HepG2 (cell line): ENCODE measurements around the gene CHPF. TPM values are rescaled to one million over a fixed set of nuclear protein-coding genes. Genes with fewer than 3 reads are reported as not detected.

Experiments
- AHR ChIP-seq: IDR thresholded peaks from 2 replicates; pipeline ENCODE4 v1.6.1; 2018; ENCODE audit warnings: missing genetic modification reagents, missing compliant biosample characterization
- ATF7-NPFF ChIP-seq: sonication (generic); formaldehyde crosslinking; IDR thresholded peaks from 2 replicates; pipeline ENCODE4 v1.8.1; 2023; ENCODE audit warnings: mild to moderate bottlenecking, low read depth, missing genetic modification reagents, moderate library complexity
- FOXO1 ChIP-seq: sonication (generic); formaldehyde crosslinking; IDR thresholded peaks from 2 replicates; pipeline ENCODE4 v1.4.0; 2020; ENCODE audit warnings: missing genetic modification reagents
- MED8 ChIP-seq: sonication (generic); formaldehyde crosslinking; IDR thresholded peaks from 2 replicates; pipeline ENCODE4 v1.8.1; 2023; ENCODE audit warnings: mild to moderate bottlenecking, missing genetic modification reagents; ENCODE audit not compliant: insufficient replicate concordance
- MIER3 ChIP-seq: IDR thresholded peaks from 2 replicates; pipeline ENCODE4 v1.6.1; 2016; ENCODE audit warnings: missing compliant biosample characterization, borderline replicate concordance
- SIN3A ChIP-seq: IDR thresholded peaks from 2 replicates; pipeline ENCODE4 v1.6.1; 2011; ENCODE audit warnings: low read depth, mild to moderate bottlenecking, control low read depth, low read length, borderline replicate concordance
- TAF15 ChIP-seq: fragments of 200-400 bp; formaldehyde crosslinking; IDR thresholded peaks from one replicate; pipeline ENCODE4 v1.6.1; 2018; ENCODE audit warnings: mild to moderate bottlenecking, low read depth, low read length; ENCODE audit not compliant: poor library complexity, severe bottlenecking
- THRA ChIP-seq: sonication (generic); formaldehyde crosslinking; IDR thresholded peaks from 2 replicates; pipeline ENCODE4 v1.4.0; 2020; ENCODE audit warnings: missing genetic modification reagents, borderline replicate concordance
- ZBTB38 ChIP-seq: sonication (generic); formaldehyde crosslinking; IDR thresholded peaks from 2 replicates; pipeline ENCODE4 v1.5.1; 2020; ENCODE audit warnings: mild to moderate bottlenecking, missing genetic modification reagents
- ZNF331 ChIP-seq: sonication (generic); formaldehyde crosslinking; IDR thresholded peaks from 2 replicates; pipeline ENCODE4 v1.4.0; 2020; ENCODE audit warnings: missing genetic modification reagents
- ZNF589 ChIP-seq: sonication (generic); formaldehyde crosslinking; conservative IDR thresholded peaks from 2 replicates; pipeline ENCODE4 v1.8.0; 2022; ENCODE audit warnings: mild to moderate bottlenecking, moderate library complexity, missing genetic modification reagents
- ZNF598 ChIP-seq: sonication (generic); formaldehyde crosslinking; IDR thresholded peaks from 2 replicates; pipeline ENCODE4 v1.5.1; 2020; ENCODE audit warnings: mild to moderate bottlenecking, missing genetic modification reagents, borderline replicate concordance
- ZSCAN31 ChIP-seq: sonication (generic); formaldehyde crosslinking; IDR thresholded peaks from 2 replicates; pipeline ENCODE4 v1.5.0; 2020; ENCODE audit warnings: low read depth, mild to moderate bottlenecking, missing genetic modification reagents
- polyA plus RNA-seq, 8 experiments: library from polyadenylated mRNA; depleted of rRNA in 3 of 8; stranded (reverse) in 7 of 8; unstranded in 1 of 8; fragments of >200 nt; fragmentation: Illumina TruSeq in 4 of 8; extraction: Trizol in 4 of 8; gene quantifications; 2 replicates each; pipeline versions ENCODE4 v1.2.1 to v1.2.3, GENCODE V29; 2011 to 2016; ENCODE audit warnings: low read depth in 4 of 8, missing spikeins in 1 of 8, mixed read lengths in 1 of 8; ENCODE audit not compliant: insufficient read depth in 1 of 8
- total RNA-seq, 5 experiments: library from RNA; depleted of rRNA; stranded (reverse); fragments of >200 nt; fragmentation: Illumina TruSeq; extraction: Trizol; gene quantifications; 2 replicates each; pipeline ENCODE4 v1.2.3, GENCODE V29; 2016; ENCODE audit warnings: low read depth in 1 of 5
- TF ChIP-seq, protein P1 (sequence below): sonication (generic); formaldehyde crosslinking; IDR thresholded peaks from 2 replicates; pipeline ENCODE4 v1.4.0; 2020; ENCODE audit warnings: mild to moderate bottlenecking, missing genetic modification reagents, borderline replicate concordance
- TF ChIP-seq, protein P2 (sequence below): sonication (generic); formaldehyde crosslinking; IDR thresholded peaks from 2 replicates; pipeline ENCODE4 v1.4.0; 2020; ENCODE audit warnings: mild to moderate bottlenecking, missing genetic modification reagents
- TF ChIP-seq, protein P3 (sequence below), 2 experiments: sonication (generic) in 1 of 2; formaldehyde crosslinking in 1 of 2; IDR thresholded peaks; 2 replicates each; pipeline versions ENCODE4 v1.4.0 to v1.6.1; 2018 to 2020; ENCODE audit warnings: missing genetic modification reagents in 2 of 2, borderline replicate concordance in 1 of 2, low read depth in 1 of 2, mild to moderate bottlenecking in 1 of 2, missing biosample characterization in 1 of 2

The CHPF gene
- total and polyA plus RNA-seq, 2 of the 13 experiments (the other 11 are each of a cell fraction or from before 2014, with no cell fraction given) = 79.6 to 111 TPM

DNA sequence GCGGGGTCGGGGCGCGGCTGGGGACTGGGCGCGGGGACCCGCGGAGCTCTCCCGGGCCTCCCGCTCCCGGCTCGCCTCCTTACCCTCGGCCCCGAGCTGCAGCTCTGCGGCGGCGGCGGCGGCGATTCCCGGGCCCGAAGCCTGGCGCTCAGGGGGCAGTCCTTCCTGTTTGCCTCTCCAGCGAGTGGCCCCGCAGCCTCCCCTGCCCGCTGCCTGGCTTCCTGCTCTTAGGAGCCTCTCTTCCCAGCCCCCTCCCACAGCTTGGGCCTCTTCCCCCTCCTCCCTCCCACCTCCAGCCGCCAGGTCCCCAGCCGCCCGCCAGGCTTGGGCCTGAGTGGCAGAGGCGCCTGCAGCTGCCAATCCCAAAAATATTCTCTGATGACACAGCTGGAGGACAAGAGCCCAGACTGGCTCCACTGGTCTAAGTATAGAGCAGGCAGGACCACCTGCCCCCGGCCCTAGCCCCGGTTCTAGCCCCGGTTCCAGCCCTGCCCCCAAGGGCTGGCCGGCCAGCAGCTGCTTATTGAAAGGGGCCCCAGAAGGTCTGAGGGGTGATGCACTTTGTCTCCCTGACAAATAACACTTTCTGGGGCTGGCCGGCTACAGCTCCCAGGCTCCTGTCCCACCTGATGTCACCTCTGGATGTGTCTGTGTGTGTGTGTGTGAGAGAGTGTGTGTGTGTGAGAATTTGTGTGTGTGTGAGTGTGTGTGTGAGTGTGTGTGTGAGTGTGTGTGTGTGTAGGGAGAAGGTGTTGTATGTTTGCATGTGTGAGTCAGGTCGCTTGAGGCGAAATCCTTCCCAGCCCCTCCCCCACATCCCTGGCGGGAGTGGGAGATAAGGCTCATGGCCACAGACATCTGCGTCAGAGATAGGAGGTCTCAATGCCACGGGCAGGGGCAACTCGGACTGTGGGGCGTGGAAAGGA, 28.0 kb upstream of the CHPF start, which contains the start of gene OBSL1 (continued):
- peak; percentile 38 for TF ChIP-seq FOXO1 (CRISPR knock-in tag)
- TF ChIP-seq ZNF598 (CRISPR knock-in tag) = peak; percentile 70; the same call in 1 of the 2 replicates
- TF ChIP-seq, protein P1, sequence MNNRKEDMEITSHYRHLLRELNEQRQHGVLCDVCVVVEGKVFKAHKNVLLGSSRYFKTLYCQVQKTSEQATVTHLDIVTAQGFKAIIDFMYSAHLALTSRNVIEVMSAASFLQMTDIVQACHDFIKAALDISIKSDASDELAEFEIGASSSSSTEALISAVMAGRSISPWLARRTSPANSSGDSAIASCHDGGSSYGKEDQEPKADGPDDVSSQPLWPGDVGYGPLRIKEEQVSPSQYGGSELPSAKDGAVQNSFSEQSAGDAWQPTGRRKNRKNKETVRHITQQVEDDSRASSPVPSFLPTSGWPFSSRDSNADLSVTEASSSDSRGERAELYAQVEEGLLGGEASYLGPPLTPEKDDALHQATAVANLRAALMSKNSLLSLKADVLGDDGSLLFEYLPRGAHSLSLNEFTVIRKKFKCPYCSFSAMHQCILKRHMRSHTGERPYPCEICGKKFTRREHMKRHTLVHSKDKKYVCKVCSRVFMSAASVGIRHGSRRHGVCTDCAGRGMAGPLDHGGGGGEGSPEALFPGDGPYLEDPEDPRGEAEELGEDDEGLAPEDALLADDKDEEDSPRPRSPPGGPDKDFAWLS = no peak
- peak; percentile 50; the same call in 1 of the 2 replicates for TF ChIP-seq SIN3A
- TF ChIP-seq MED8 (CRISPR knock-in tag) = peak; percentile 61
- TF ChIP-seq ZNF589 (CRISPR knock-in tag) = peak; percentile 95; the same call in 1 of the 2 replicates
- peak; percentile 48 for TF ChIP-seq TAF15
- no peak; the same call in 1 of the 2 replicates for TF ChIP-seq MIER3
- TF ChIP-seq, protein P2, sequence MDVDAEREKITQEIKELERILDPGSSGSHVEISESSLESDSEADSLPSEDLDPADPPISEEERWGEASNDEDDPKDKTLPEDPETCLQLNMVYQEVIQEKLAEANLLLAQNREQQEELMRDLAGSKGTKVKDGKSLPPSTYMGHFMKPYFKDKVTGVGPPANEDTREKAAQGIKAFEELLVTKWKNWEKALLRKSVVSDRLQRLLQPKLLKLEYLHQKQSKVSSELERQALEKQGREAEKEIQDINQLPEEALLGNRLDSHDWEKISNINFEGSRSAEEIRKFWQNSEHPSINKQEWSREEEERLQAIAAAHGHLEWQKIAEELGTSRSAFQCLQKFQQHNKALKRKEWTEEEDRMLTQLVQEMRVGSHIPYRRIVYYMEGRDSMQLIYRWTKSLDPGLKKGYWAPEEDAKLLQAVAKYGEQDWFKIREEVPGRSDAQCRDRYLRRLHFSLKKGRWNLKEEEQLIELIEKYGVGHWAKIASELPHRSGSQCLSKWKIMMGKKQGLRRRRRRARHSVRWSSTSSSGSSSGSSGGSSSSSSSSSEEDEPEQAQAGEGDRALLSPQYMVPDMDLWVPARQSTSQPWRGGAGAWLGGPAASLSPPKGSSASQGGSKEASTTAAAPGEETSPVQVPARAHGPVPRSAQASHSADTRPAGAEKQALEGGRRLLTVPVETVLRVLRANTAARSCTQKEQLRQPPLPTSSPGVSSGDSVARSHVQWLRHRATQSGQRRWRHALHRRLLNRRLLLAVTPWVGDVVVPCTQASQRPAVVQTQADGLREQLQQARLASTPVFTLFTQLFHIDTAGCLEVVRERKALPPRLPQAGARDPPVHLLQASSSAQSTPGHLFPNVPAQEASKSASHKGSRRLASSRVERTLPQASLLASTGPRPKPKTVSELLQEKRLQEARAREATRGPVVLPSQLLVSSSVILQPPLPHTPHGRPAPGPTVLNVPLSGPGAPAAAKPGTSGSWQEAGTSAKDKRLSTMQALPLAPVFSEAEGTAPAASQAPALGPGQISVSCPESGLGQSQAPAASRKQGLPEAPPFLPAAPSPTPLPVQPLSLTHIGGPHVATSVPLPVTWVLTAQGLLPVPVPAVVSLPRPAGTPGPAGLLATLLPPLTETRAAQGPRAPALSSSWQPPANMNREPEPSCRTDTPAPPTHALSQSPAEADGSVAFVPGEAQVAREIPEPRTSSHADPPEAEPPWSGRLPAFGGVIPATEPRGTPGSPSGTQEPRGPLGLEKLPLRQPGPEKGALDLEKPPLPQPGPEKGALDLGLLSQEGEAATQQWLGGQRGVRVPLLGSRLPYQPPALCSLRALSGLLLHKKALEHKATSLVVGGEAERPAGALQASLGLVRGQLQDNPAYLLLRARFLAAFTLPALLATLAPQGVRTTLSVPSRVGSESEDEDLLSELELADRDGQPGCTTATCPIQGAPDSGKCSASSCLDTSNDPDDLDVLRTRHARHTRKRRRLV = 0 out of 2 replicates have a peak, but pooled peaks have one; percentile 37
- 0 out of 2 replicates have a peak, but pooled peaks have one; percentile 4 for TF ChIP-seq ZBTB38 (CRISPR knock-in tag)
- peak; percentile 63 for TF ChIP-seq ZSCAN31 (CRISPR knock-in tag)
- TF ChIP-seq, protein P3, sequence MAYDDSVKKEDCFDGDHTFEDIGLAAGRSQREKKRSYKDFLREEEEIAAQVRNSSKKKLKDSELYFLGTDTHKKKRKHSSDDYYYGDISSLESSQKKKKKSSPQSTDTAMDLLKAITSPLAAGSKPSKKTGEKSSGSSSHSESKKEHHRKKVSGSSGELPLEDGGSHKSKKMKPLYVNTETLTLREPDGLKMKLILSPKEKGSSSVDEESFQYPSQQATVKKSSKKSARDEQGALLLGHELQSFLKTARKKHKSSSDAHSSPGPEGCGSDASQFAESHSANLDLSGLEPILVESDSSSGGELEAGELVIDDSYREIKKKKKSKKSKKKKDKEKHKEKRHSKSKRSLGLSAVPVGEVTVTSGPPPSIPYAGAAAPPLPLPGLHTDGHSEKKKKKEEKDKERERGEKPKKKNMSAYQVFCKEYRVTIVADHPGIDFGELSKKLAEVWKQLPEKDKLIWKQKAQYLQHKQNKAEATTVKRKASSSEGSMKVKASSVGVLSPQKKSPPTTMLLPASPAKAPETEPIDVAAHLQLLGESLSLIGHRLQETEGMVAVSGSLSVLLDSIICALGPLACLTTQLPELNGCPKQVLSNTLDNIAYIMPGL (CRISPR knock-in tag; IDR thresholded peaks at IDR 0.05; ENCODE audit: borderline replicate concordance in 1 of 2, low read depth in 1 of 2) = peak in 1 of 2 experiments; percentile 58; a peak in 2 of 4 replicates
- no peak for TF ChIP-seq AHR (CRISPR knock-in tag)
- TF ChIP-seq ZNF331 = 0 out of 2 replicates have a peak, but pooled peaks have one; percentile 56
- TF ChIP-seq THRA = peak; percentile 93
- TF ChIP-seq ATF7-NPFF (CRISPR knock-in tag) = no peak; the same call in 1 of the 2 replicates
